ENCODE results near the gene MTURN.

DNA sequence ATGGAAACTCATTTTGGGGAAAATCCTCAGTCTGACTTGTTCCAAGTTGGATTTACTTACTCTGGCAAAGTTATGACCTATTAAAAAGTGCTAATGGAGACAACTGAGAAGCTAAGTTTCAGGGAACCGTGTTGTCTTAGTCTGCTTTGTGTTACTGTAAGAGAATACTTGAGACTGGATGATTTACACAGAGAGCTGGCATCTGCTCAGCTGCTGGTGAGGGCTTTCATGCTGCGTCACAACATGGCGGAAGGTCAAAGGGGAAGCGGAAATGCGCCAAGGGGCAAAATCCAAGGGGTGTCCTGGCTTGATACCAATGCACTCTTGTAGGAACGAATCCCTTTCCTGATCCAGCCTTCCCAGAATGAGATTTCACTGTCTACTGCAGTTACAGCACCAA is 46.4 kb downstream of the MTURN start:
- TF ChIP-seq, protein P1, sequence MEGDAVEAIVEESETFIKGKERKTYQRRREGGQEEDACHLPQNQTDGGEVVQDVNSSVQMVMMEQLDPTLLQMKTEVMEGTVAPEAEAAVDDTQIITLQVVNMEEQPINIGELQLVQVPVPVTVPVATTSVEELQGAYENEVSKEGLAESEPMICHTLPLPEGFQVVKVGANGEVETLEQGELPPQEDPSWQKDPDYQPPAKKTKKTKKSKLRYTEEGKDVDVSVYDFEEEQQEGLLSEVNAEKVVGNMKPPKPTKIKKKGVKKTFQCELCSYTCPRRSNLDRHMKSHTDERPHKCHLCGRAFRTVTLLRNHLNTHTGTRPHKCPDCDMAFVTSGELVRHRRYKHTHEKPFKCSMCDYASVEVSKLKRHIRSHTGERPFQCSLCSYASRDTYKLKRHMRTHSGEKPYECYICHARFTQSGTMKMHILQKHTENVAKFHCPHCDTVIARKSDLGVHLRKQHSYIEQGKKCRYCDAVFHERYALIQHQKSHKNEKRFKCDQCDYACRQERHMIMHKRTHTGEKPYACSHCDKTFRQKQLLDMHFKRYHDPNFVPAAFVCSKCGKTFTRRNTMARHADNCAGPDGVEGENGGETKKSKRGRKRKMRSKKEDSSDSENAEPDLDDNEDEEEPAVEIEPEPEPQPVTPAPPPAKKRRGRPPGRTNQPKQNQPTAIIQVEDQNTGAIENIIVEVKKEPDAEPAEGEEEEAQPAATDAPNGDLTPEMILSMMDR (IDR thresholded peaks at IDR 0.05): no peak
- TF ChIP-seq POLR2A (IDR thresholded peaks at IDR 0.05): no peak
